A673 (cell line): ENCODE measurements around the gene RPIA. TPM values are rescaled to one million over a fixed set of nuclear protein-coding genes. Genes with fewer than 3 reads are reported as not detected.

Experiments
- BruUV-seq: library from RNA; stranded (reverse); fragments of 400-500 nt; replicated peaks from 2 replicates; lab custom pipeline; 2021; lab: Mats Ljungman, UMichigan
- CTCF ChIA-PET: fragments of 300-600 bp; sonication (Branson Sonifier 250); formaldehyde crosslinking; loops from one replicate; lab custom pipeline; 2022; ENCODE audit warnings: antibody characterized with exemption; lab: Charles Lee
- POLR2A ChIA-PET: fragments of 300-600 bp; sonication (Branson Sonifier 250); formaldehyde crosslinking; loops from one replicate; lab custom pipeline; 2022; ENCODE audit warnings: antibody characterized with exemption; ENCODE audit not compliant: low non-redundant PET; lab: Charles Lee
- DNase-seq: peaks from one replicate; pipeline ENCODE4 v3.0.0-alpha.2; 2015; ENCODE audit warnings: low spot score
- H3K27ac ChIP-seq: fragments of 200-600 bp; sonication (generic); 2 replicates; pipeline ENCODE4 v1.5.1; 2016; ENCODE audit warnings: mixed run types, low read depth, mild to moderate bottlenecking, mixed read lengths, antibody characterized with exemption, low read length; ENCODE audit not compliant: poor library complexity, severe bottlenecking
- H3K27me3 ChIP-seq: fragments of 200-600 bp; sonication (generic); replicated peaks from 2 replicates; pipeline ENCODE4 v1.6.1; 2017; ENCODE audit warnings: mixed run types, low read depth, mild to moderate bottlenecking, mixed read lengths, antibody characterized with exemption, low read length; ENCODE audit not compliant: insufficient read depth, poor library complexity
- H3K36me3 ChIP-seq: fragments of 200-600 bp; sonication (generic); 2 replicates; pipeline ENCODE4 v1.6.1; 2016; ENCODE audit warnings: mixed run types, mild to moderate bottlenecking, mixed read lengths, antibody characterized with exemption, low read length; ENCODE audit not compliant: insufficient read depth, poor library complexity, severe bottlenecking
- H3K4me1 ChIP-seq: fragments of 200-600 bp; sonication (generic); 2 replicates; pipeline ENCODE4 v1.6.1; 2017; ENCODE audit warnings: mixed run types, mild to moderate bottlenecking, mixed read lengths, antibody characterized with exemption, low read length; ENCODE audit not compliant: insufficient read depth, poor library complexity, severe bottlenecking
- H3K4me3 ChIP-seq: fragments of 200-600 bp; sonication (generic); 2 replicates; pipeline ENCODE4 v1.5.1; 2016; ENCODE audit warnings: low read depth, mixed run types, mild to moderate bottlenecking, mixed read lengths, low read length; ENCODE audit not compliant: poor library complexity, severe bottlenecking
- H3K9me3 ChIP-seq: fragments of 200-600 bp; sonication (generic); 2 replicates; pipeline ENCODE4 v1.6.1; 2016; ENCODE audit warnings: mixed run types, low read depth, mild to moderate bottlenecking, mixed read lengths, antibody characterized with exemption, low read length; ENCODE audit not compliant: poor library complexity, severe bottlenecking
- EZH2 ChIP-seq: fragments of 200-600 bp; sonication (generic); IDR thresholded peaks from 2 replicates; pipeline ENCODE4 v1.6.1; 2017; ENCODE audit warnings: borderline replicate concordance, low read depth, mild to moderate bottlenecking, mixed read lengths, antibody characterized with exemption, low read length; ENCODE audit not compliant: poor library complexity, severe bottlenecking
- intact Hi-C: fragments of 100-400 bp; cut with micrococcal nuclease; formaldehyde crosslinking; loops from one replicate; pipeline ENCODE4 v1.10.0; 2022; ENCODE audit not compliant: unreplicated experiment
- total RNA-seq: library from RNA; stranded (reverse); gene quantifications from 2 replicates; pipeline ENCODE4 v1.2.3, GENCODE V29; 2021
- TF ChIP-seq, protein P1 (sequence below): fragments of 300-800, 200-600 bp; sonication (generic); conservative IDR thresholded peaks from 2 replicates; pipeline ENCODE4 v1.5.1; 2017; ENCODE audit warnings: low read depth, mild to moderate bottlenecking, antibody characterized with exemption, low read length, moderate library complexity, mixed read lengths

RPIA gene
- total RNA-seq, 1 experiment from 2014 or later = 28.6 TPM

GRCh38 chr2:88738271-88738670 is 46.8 kb downstream of the RPIA start:
- Histone ChIP-seq H3K27ac (no peak overlapping the region), H3K4me3 (no peak overlapping the region), H3K36me3 (peaks cover 16% of the 10 kb centered on the region), H3K9me3 (no peaks in the 10 kb centered on the region), H3K4me1 (peaks cover 6% of the 10 kb centered on the region), H3K27me3 (no peaks in the 10 kb centered on the region)
- DNase-seq = peak; percentile 23
- POLR2A ChIA-PET = no interaction called here
- CTCF ChIA-PET = no interaction called here
- TF ChIP-seq, protein P1, sequence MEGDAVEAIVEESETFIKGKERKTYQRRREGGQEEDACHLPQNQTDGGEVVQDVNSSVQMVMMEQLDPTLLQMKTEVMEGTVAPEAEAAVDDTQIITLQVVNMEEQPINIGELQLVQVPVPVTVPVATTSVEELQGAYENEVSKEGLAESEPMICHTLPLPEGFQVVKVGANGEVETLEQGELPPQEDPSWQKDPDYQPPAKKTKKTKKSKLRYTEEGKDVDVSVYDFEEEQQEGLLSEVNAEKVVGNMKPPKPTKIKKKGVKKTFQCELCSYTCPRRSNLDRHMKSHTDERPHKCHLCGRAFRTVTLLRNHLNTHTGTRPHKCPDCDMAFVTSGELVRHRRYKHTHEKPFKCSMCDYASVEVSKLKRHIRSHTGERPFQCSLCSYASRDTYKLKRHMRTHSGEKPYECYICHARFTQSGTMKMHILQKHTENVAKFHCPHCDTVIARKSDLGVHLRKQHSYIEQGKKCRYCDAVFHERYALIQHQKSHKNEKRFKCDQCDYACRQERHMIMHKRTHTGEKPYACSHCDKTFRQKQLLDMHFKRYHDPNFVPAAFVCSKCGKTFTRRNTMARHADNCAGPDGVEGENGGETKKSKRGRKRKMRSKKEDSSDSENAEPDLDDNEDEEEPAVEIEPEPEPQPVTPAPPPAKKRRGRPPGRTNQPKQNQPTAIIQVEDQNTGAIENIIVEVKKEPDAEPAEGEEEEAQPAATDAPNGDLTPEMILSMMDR = no peak
- no peak for TF ChIP-seq EZH2
- BruUV-seq = no TSS peak
- intact Hi-C loops = no loop called here

DNA sequence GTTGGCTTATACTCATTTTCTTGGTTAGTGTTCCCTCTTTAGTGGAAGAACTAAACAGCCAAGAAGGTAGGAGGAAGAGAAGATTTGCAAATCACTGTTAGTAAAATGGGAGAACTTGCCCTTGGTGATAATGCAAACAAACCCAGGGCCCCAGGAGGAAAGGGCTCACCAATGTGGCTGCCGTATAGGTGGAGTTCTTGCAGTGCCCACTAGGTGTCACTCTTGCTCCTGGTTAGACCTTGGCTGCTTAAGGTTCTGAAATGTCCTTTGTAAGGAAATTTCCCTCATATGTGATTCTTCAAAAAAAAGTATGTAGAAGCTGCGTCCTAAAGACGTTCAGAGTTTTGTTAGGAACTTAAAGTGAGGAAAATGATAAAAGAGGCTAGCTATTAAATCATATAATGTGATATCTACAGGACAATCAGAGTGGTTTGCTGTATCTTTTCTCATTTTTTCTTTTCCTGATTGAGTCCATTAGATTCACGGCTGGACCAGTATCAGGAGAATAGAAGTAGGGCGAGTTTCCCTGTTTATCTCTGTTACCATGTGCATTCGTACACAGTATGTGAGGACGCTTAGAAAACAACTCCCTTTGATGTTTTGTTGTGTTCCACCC is 48.6 kb downstream of the RPIA start:
- intact Hi-C loops = loop anchor here (10.0 kb wide), 1 partner anchor 215 kb away; no protein-coding TSS in a partner anchor
- H3K36me3 ChIP-seq = peaks cover 16% of the 10 kb centered on the region
- no peaks in the 10 kb centered on the region for H3K9me3 ChIP-seq
- peaks cover 6% of the 10 kb centered on the region for H3K4me1 ChIP-seq
- BruUV-seq = no TSS peak
- CTCF ChIA-PET = interaction anchor here (0.6 kb wide), 1 partner anchor 92 kb away, joined by 3 read pairs; no protein-coding TSS in a partner anchor
- H3K4me3 ChIP-seq = no peak overlapping the region
- TF ChIP-seq, protein P1 = peak; percentile 92
- TF ChIP-seq EZH2 = no peak
- H3K27ac ChIP-seq = no peak overlapping the region
- no peaks in the 10 kb centered on the region for H3K27me3 ChIP-seq
- DNase-seq = peak; percentile 74
- POLR2A ChIA-PET = no interaction called here

- Histone ChIP-seq H3K4me1 (no peaks in the 10 kb centered on the region), H3K4me3 (no peak overlapping the region), H3K27me3 (no peaks in the 10 kb centered on the region), H3K9me3 (no peaks in the 10 kb centered on the region), H3K36me3 (peaks cover 20% of the 10 kb centered on the region), H3K27ac (no peak overlapping the region)
- intact Hi-C loops = loop anchor here (10.0 kb wide), 1 partner anchor 208 kb away; no protein-coding TSS in a partner anchor
- POLR2A ChIA-PET = no interaction called here
- DNase-seq = no peak
- CTCF ChIA-PET = no interaction called here
- no TSS peak for BruUV-seq
- TF ChIP-seq EZH2 = no peak
- TF ChIP-seq, protein P1 = no peak
Observed at GRCh38 chr2:88746929-88747490, 55.5 kb downstream of the RPIA start.
